GM23338 (cell line): ENCODE measurements around the gene RANGRF. TPM values are rescaled to one million over a fixed set of nuclear protein-coding genes. Genes with fewer than 3 reads are reported as not detected.

Experiments
- ATAC-seq: fragments of 200-7000 bp; cut with Tn5 transposase; 3 replicates; pipeline ENCODE4 v1.9.1; 2020
- DNase-seq: peaks from one replicate; pipeline ENCODE4 v3.0.0-alpha.2; 2015; ENCODE audit warnings: low spot score
- H2AFZ ChIP-seq: fragments of 200-600 bp; sonication (generic); 2 replicates; pipeline ENCODE4 v1.8.0; 2016; ENCODE audit warnings: antibody characterized with exemption, mild to moderate bottlenecking, moderate library complexity
- H3F3A ChIP-seq: fragments of 200-600 bp; sonication (generic); replicated peaks from 2 replicates; pipeline ENCODE4 v1.8.0; 2017; ENCODE audit warnings: antibody characterized with exemption, mixed run types, low read depth
- H3K27ac ChIP-seq: fragments of 200-600 bp; sonication (generic); 2 replicates; pipeline ENCODE4 v1.6.1; 2016; ENCODE audit warnings: low read depth
- H3K27me3 ChIP-seq: fragments of 200-600 bp; sonication (generic); 2 replicates; pipeline ENCODE4 v1.8.0; 2016; ENCODE audit warnings: mild to moderate bottlenecking, mixed run types, moderate library complexity; ENCODE audit not compliant: insufficient read depth
- H3K36me3 ChIP-seq: fragments of 200-600 bp; sonication (generic); 2 replicates; pipeline ENCODE4 v1.8.0; 2016; ENCODE audit warnings: mild to moderate bottlenecking; ENCODE audit not compliant: insufficient read depth
- H3K4me1 ChIP-seq: fragments of 200-600 bp; sonication (generic); 2 replicates; pipeline ENCODE4 v1.8.0; 2016; ENCODE audit warnings: mild to moderate bottlenecking, moderate library complexity; ENCODE audit not compliant: insufficient read depth
- H3K4me2 ChIP-seq: fragments of 200-600 bp; sonication (generic); 2 replicates; pipeline ENCODE4 v1.7.1; 2017; ENCODE audit warnings: mixed run types
- H3K4me3 ChIP-seq: fragments of 200-600 bp; sonication (generic); 2 replicates; pipeline ENCODE4 v1.6.1; 2016; ENCODE audit warnings: mixed run types
- H3K79me2 ChIP-seq: fragments of 200-600 bp; sonication (generic); replicated peaks from 2 replicates; pipeline ENCODE4 v1.8.0; 2017; ENCODE audit warnings: mild to moderate bottlenecking; ENCODE audit not compliant: insufficient read depth
- H3K9me2 ChIP-seq: fragments of 200-600 bp; sonication (generic); 2 replicates; pipeline ENCODE4 v1.8.0; 2017; ENCODE audit not compliant: insufficient read depth
- H4K20me1 ChIP-seq: fragments of 200-600 bp; sonication (generic); replicated peaks from 2 replicates; pipeline ENCODE4 v1.8.0; 2017; ENCODE audit warnings: mild to moderate bottlenecking; ENCODE audit not compliant: insufficient read depth
- H3K27ac Mint-ChIP-seq: 2 replicates; pipeline ENCODE4 v1.8.0; 2020; ENCODE audit warnings: inconsistent platforms, mild to moderate bottlenecking, moderate library complexity, mixed read lengths
- H3K27me3 Mint-ChIP-seq: 3 replicates; pipeline ENCODE4 v1.8.0; 2022; ENCODE audit warnings: low read depth, mild to moderate bottlenecking, moderate library complexity, mixed read lengths, inconsistent platforms; ENCODE audit not compliant: insufficient read depth, poor library complexity
- H3K36me3 Mint-ChIP-seq: 3 replicates; pipeline ENCODE4 v1.8.0; 2021; ENCODE audit warnings: low read depth, mild to moderate bottlenecking, inconsistent platforms, moderate library complexity, mixed read lengths
- H3K4me1 Mint-ChIP-seq: 3 replicates; pipeline ENCODE4 v1.8.0; 2020; ENCODE audit warnings: mild to moderate bottlenecking, inconsistent platforms, mixed read lengths
- H3K4me3 Mint-ChIP-seq: 3 replicates; pipeline ENCODE4 v1.8.0; 2021; ENCODE audit warnings: moderate library complexity, mild to moderate bottlenecking, inconsistent platforms, mixed read lengths
- H3K9me3 Mint-ChIP-seq: 3 replicates; pipeline ENCODE4 v1.8.0; 2020; ENCODE audit warnings: moderate library complexity, mild to moderate bottlenecking, inconsistent platforms, mixed read lengths
- CREB1 ChIP-seq: fragments of 250-450 bp; sonication (Bioruptor Pico); IDR thresholded peaks from 2 replicates; pipeline ENCODE4 v1.5.0; 2020; ENCODE audit warnings: low read depth, mild to moderate bottlenecking, moderate library complexity
- EZH2 ChIP-seq: fragments of 200-600 bp; sonication (generic); IDR thresholded peaks from one replicate; pipeline ENCODE4 v1.8.0; 2017; ENCODE audit warnings: antibody characterized with exemption, mild to moderate bottlenecking, low read depth; ENCODE audit not compliant: unreplicated experiment
- EZH2phosphoT487 ChIP-seq: fragments of 200-600 bp; sonication (generic); IDR thresholded peaks from one replicate; pipeline ENCODE4 v1.8.1; 2018; ENCODE audit warnings: antibody characterized with exemption; ENCODE audit not compliant: unreplicated experiment
- JUNB ChIP-seq: IDR thresholded peaks from one replicate; pipeline ENCODE4 v1.6.1; 2016; ENCODE audit warnings: antibody characterized with exemption; ENCODE audit not compliant: unreplicated experiment
- POLR2AphosphoS5 ChIP-seq: IDR thresholded peaks from 2 replicates; pipeline ENCODE4 v1.6.1; 2016; ENCODE audit warnings: antibody characterized with exemption, low read depth
- ZNF114 ChIP-seq: fragments of 250-450 bp; sonication (Bioruptor Pico); IDR thresholded peaks from 2 replicates; pipeline ENCODE4 v1.5.0; 2020; ENCODE audit warnings: mild to moderate bottlenecking, moderate library complexity
- polyA plus RNA-seq: library from polyadenylated mRNA; unstranded; fragments of >200 nt; fragmentation: Nextera tagmentation; extraction: Ambion mirVana; gene quantifications from 2 replicates; pipeline ENCODE4 v1.2.1, GENCODE V29; 2016
- total RNA-seq: library from RNA; depleted of rRNA; stranded (reverse); fragments of >200 nt; shearing (Covaris generic); gene quantifications from 2 replicates; pipeline ENCODE4 v1.2.3, GENCODE V29; 2014
- TF ChIP-seq, protein P1 (sequence below): fragments of 250-450 bp; sonication (Bioruptor Pico); IDR thresholded peaks from 2 replicates; pipeline ENCODE4 v1.5.0; 2020; ENCODE audit warnings: mild to moderate bottlenecking, moderate library complexity
- TF ChIP-seq, protein P2 (sequence below): IDR thresholded peaks from 2 replicates; pipeline ENCODE4 v1.6.1; 2016; ENCODE audit warnings: antibody characterized with exemption

RANGRF gene
- total and polyA plus RNA-seq, 2 experiments from 2014 or later: 11.2 to 52.4 TPM

DNA sequence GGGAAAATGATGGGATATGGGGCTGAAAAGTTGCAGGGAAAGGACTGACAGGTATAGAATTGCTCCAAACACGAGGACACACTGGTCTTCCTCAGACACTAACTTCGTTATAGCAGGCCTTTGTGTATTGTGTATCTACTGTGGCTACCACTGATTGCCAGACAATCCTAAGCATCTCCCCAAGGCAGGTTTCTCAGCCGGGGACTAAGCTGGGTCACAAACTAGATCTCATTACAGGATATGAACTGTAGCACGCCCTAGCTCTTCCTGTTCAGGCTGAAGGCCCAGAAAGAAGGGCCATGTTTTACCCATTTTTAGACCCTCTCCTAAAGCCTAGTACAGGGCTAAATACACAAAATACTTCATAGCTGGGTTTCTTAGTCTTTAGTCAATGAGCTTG is 5.1 kb upstream of the RANGRF start (continued):
- TF ChIP-seq, protein P1, sequence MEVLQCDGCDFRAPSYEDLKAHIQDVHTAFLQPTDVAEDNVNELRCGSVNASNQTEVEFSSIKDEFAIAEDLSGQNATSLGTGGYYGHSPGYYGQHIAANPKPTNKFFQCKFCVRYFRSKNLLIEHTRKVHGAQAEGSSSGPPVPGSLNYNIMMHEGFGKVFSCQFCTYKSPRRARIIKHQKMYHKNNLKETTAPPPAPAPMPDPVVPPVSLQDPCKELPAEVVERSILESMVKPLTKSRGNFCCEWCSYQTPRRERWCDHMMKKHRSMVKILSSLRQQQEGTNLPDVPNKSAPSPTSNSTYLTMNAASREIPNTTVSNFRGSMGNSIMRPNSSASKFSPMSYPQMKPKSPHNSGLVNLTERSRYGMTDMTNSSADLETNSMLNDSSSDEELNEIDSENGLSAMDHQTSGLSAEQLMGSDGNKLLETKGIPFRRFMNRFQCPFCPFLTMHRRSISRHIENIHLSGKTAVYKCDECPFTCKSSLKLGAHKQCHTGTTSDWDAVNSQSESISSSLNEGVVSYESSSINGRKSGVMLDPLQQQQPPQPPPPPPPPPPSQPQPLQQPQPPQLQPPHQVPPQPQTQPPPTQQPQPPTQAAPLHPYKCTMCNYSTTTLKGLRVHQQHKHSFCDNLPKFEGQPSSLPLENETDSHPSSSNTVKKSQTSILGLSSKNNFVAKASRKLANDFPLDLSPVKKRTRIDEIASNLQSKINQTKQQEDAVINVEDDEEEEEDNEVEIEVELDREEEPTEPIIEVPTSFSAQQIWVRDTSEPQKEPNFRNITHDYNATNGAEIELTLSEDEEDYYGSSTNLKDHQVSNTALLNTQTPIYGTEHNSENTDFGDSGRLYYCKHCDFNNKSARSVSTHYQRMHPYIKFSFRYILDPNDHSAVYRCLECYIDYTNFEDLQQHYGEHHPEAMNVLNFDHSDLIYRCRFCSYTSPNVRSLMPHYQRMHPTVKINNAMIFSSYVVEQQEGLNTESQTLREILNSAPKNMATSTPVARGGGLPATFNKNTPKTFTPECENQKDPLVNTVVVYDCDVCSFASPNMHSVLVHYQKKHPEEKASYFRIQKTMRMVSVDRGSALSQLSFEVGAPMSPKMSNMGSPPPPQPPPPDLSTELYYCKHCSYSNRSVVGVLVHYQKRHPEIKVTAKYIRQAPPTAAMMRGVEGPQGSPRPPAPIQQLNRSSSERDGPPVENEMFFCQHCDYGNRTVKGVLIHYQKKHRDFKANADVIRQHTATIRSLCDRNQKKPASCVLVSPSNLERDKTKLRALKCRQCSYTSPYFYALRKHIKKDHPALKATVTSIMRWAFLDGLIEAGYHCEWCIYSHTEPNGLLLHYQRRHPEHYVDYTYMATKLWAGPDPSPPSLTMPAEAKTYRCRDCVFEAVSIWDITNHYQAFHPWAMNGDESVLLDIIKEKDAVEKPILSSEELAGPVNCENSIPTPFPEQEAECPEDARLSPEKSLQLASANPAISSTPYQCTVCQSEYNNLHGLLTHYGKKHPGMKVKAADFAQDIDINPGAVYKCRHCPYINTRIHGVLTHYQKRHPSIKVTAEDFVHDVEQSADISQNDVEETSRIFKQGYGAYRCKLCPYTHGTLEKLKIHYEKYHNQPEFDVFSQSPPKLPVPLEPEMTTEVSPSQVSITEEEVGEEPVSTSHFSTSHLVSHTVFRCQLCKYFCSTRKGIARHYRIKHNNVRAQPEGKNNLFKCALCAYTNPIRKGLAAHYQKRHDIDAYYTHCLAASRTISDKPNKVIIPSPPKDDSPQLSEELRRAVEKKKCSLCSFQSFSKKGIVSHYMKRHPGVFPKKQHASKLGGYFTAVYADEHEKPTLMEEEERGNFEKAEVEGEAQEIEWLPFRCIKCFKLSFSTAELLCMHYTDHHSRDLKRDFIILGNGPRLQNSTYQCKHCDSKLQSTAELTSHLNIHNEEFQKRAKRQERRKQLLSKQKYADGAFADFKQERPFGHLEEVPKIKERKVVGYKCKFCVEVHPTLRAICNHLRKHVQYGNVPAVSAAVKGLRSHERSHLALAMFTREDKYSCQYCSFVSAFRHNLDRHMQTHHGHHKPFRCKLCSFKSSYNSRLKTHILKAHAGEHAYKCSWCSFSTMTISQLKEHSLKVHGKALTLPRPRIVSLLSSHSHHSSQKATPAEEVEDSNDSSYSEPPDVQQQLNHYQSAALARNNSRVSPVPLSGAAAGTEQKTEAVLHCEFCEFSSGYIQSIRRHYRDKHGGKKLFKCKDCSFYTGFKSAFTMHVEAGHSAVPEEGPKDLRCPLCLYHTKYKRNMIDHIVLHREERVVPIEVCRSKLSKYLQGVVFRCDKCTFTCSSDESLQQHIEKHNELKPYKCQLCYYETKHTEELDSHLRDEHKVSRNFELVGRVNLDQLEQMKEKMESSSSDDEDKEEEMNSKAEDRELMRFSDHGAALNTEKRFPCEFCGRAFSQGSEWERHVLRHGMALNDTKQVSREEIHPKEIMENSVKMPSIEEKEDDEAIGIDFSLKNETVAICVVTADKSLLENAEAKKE (CRISPR knock-in tag): no peak
- no peak for TF ChIP-seq EZH2
- TF ChIP-seq CREB1: no peak
- no peak for TF ChIP-seq JUNB

DNA sequence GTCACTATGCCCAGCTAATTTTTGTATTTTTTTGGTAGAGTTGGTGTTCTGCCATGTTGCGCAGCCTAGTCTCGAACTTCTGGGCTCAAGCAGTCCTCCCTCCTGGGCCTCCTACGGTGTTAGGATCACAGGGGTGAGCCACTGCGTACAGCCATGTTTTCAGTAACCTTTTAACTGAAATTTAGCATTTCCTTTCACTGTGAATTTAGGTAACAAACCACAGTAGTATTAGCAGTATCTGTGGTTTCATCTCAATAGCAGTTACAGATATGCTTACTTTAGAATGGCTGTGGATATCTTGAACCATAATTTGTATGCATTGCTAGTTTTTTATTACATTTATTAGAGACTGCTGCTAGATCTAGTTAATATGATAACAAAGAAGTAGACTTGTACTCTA is 4.3 kb upstream of the RANGRF start:
- Histone ChIP-seq H3K4me3 (no peak overlapping the region), H4K20me1 (no peaks in the 10 kb centered on the region), H3K9me2 (no peaks in the 10 kb centered on the region), H2AFZ (no peak overlapping the region), H3F3A (0 out of 2 replicates have a peak, but pooled peaks cover 2% of the 10 kb centered on the region), H3K79me2 (no peaks in the 10 kb centered on the region), H3K4me1 (no peaks in the 10 kb centered on the region), H3K36me3 (no peaks in the 10 kb centered on the region), H3K27me3 (no peaks in the 10 kb centered on the region), H3K27ac (no peak overlapping the region), H3K4me2 (no peak overlapping the region)
- H3K27me3 Mint-ChIP-seq: peaks cover 4% of the 10 kb centered on the region
- ATAC-seq: no peak
- H3K4me3 Mint-ChIP-seq: no peak overlapping the region
- H3K36me3 Mint-ChIP-seq: no peaks in the 10 kb centered on the region; the same call in 2 of the 3 replicates
- no peak overlapping the region for H3K27ac Mint-ChIP-seq
- H3K4me1 Mint-ChIP-seq: peaks cover 12% of the 10 kb centered on the region
- no peak for DNase-seq
- no peaks in the 10 kb centered on the region for H3K9me3 Mint-ChIP-seq
- TF ChIP-seq CREB1 (no peak), POLR2AphosphoS5 (no peak), JUNB (no peak), EZH2phosphoT487 (no peak), ZNF114 (CRISPR knock-in tag) (no peak)
- TF ChIP-seq, protein P1 (CRISPR knock-in tag): no peak
- TF ChIP-seq, protein P2, sequence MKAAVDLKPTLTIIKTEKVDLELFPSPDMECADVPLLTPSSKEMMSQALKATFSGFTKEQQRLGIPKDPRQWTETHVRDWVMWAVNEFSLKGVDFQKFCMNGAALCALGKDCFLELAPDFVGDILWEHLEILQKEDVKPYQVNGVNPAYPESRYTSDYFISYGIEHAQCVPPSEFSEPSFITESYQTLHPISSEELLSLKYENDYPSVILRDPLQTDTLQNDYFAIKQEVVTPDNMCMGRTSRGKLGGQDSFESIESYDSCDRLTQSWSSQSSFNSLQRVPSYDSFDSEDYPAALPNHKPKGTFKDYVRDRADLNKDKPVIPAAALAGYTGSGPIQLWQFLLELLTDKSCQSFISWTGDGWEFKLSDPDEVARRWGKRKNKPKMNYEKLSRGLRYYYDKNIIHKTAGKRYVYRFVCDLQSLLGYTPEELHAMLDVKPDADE: no peak
